ENCODE results near the gene BMERB1. TPM values are rescaled to one million over a fixed set of nuclear protein-coding genes. Genes with fewer than 3 reads are reported as not detected.

Gene BMERB1
- total and polyA plus RNA-seq, 7 donors = 26.6 to 133 (median 41.3) TPM

- Histone ChIP-seq H3K36me3 (ENCODE audit: insufficient read depth in 1 of 2, low read depth in 1 of 2) (no peaks in the 10 kb centered on the region), H3K27ac (no peak overlapping the region), H3K9me3 (no peaks in the 10 kb centered on the region), H3K4me1 (no peaks in the 10 kb centered on the region), H3K27me3 (ENCODE audit: insufficient read depth in 3 of 3, low read length in 2 of 3) (no peaks in the 10 kb centered on the region), H3K4me3 (no peak overlapping the region)
- intact Hi-C loops (cut with DNase I) = loop anchor here in 1 of 2 donors (5.0 kb wide), 1 partner anchor 33 kb away; no protein-coding TSS in a partner anchor
- TF ChIP-seq CTCF (IDR thresholded peaks at IDR 0.05) = no peak
- ATAC-seq = no peak
- WGBS, 3 donors = 68 to 82% (median 78%) methylated on average over 3 of the region's 3 CpGs
- no peak for DNase-seq
These were observed 26.2 kb downstream of the BMERB1 start for GRCh38 chr16:15460601-15461000.

- H3K4me1 ChIP-seq = no peaks in the 10 kb centered on the region
- WGBS, 3 donors = 94 to 95% (median 95%) methylated on average over 6 of the region's 6 CpGs
- ATAC-seq (no peak), DNase-seq (no peak)
- H3K27ac ChIP-seq = no peak overlapping the region
- intact Hi-C loops (cut with DNase I) = loop anchor here in 1 of 2 donors (5.0 kb wide), 1 partner anchor 34 kb away; no protein-coding TSS in a partner anchor
- H3K36me3 ChIP-seq (ENCODE audit: insufficient read depth in 1 of 2, low read depth in 1 of 2) = no peaks in the 10 kb centered on the region
- no peaks in the 10 kb centered on the region for H3K27me3 ChIP-seq (ENCODE audit: insufficient read depth in 3 of 3, low read length in 2 of 3)
- no peak overlapping the region for H3K4me3 ChIP-seq
- H3K9me3 ChIP-seq = no peaks in the 10 kb centered on the region
- TF ChIP-seq CTCF (IDR thresholded peaks at IDR 0.05) = no peak
These were observed 27.0 kb downstream of the BMERB1 start for GRCh38 chr16:15461376-15461775.

DNA sequence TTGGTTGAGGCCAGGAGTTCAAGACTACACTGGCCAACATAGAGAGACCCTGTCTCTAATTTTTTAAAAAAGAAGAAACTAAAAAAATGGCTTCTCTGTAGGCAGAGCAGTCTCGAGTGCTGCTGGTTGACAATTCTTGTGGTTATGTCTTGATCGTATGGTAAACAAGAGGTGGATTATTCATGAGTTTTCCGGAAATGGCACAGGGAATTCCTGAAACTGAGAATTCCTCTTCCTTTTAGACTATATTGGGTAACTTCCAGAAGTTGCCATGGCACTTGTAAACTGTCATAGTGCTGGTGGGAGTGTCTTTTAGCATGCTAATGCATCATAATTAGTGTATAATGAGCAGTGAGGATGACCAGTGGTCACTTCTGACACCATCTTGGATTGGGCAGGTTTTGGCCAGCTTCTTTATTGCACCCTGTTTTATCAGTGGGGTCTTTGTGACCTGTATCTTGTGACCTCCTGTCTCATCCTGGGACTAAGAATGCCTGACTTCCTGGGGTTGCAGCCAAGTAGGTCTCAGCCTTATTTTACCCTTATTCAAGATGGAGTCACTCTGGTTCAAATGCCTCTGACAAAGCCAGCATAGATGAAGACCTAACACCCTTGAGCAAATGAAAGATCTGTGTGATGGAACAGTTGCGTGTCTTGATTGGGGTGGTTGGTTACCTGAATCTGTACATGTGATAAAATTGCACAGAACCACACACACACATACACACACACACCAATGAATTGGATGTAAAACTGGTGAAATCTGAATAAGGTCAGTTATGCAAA lies 30.2 kb downstream of the BMERB1 start:
- H3K27ac ChIP-seq = no peak overlapping the region

GRCh38 chr16:15466131-15466530 lies 31.7 kb downstream of the BMERB1 start:
- Histone ChIP-seq H3K36me3 (ENCODE audit: insufficient read depth in 1 of 2, low read depth in 1 of 2) (no peaks in the 10 kb centered on the region), H3K27me3 (ENCODE audit: insufficient read depth in 3 of 3, low read length in 2 of 3) (no peaks in the 10 kb centered on the region), H3K27ac (no peak overlapping the region), H3K4me3 (no peak overlapping the region), H3K4me1 (no peaks in the 10 kb centered on the region), H3K9me3 (peaks cover 5% of the 10 kb centered on the region)
- DNase-seq = no peak
- WGBS, 3 donors = 73 to 86% (median 85%) methylated on average over 2 of the region's 2 CpGs
- intact Hi-C loops (cut with DNase I) = no loop called here
- ATAC-seq = no peak
- TF ChIP-seq CTCF (IDR thresholded peaks at IDR 0.05) = no peak

More for the DNA sequence above, 30.2 kb downstream of the BMERB1 start:
- intact Hi-C loops (cut with DNase I) = loop anchor here in 1 of 2 donors (5.0 kb wide), 1 partner anchor 37 kb away; no protein-coding TSS in a partner anchor
- no peaks in the 10 kb centered on the region for H3K36me3 ChIP-seq (ENCODE audit: insufficient read depth in 1 of 2, low read depth in 1 of 2)
- no peaks in the 10 kb centered on the region for H3K27me3 ChIP-seq (ENCODE audit: insufficient read depth in 3 of 3, low read length in 2 of 3)
- H3K4me1 ChIP-seq = no peaks in the 10 kb centered on the region
- H3K4me3 ChIP-seq = no peak overlapping the region
- peaks cover under 1% of the 10 kb centered on the region for H3K9me3 ChIP-seq
- DNase-seq (no peak), ATAC-seq (no peak)
- no peak for TF ChIP-seq CTCF (IDR thresholded peaks at IDR 0.05)
- 83 to 88% (median 84%) methylated on average over 4 of the region's 4 CpGs for WGBS, 3 donors
